Gastrocnemius medialis (tissue), 4 donors: ENCODE measurements around the gene CLCN6. TPM values are rescaled to one million over a fixed set of nuclear protein-coding genes. Genes with fewer than 3 reads are reported as not detected.

Experiments used
- ATAC-seq, 2 donors: fragments of 150-250 bp; one replicate each; pipeline ENCODE4 v1.9.1; 2016
- DNase-seq, 2 donors: peaks; one replicate each; pipeline ENCODE4 v3.0.0-alpha.2; 2019
- H3K27ac ChIP-seq, 4 donors: fragments of 200-600 bp; sonication (generic); 1 replicate in 1 of 4; 2 replicates in 3 of 4; pipeline ENCODE4 v1.5.1; 2016 to 2018; ENCODE audit warnings: mild to moderate bottlenecking in 2 of 4, moderate library complexity in 1 of 4
- H3K27me3 ChIP-seq, 3 donors: fragments of 200-600 bp; sonication (generic) in 2 of 3; 1 replicate in 1 of 3; 2 replicates in 2 of 3; pipeline versions ENCODE4 v1.5.1 to v1.6.0; 2016 to 2019; ENCODE audit warnings: mild to moderate bottlenecking in 1 of 3, moderate library complexity in 1 of 3
- H3K36me3 ChIP-seq, 2 donors: fragments of 200-600 bp; sonication (generic) in 1 of 2; one replicate each; pipeline ENCODE4 v1.5.1; 2017 to 2018
- H3K4me1 ChIP-seq, 2 donors: fragments of 200-600 bp; sonication (generic) in 1 of 2; one replicate each; pipeline ENCODE4 v1.5.1; 2016 to 2017; ENCODE audit warnings: mild to moderate bottlenecking in 2 of 2
- H3K4me3 ChIP-seq, 4 donors: fragments of 200-600 bp; sonication (generic) in 3 of 4; 1 replicate in 1 of 4; 2 replicates in 3 of 4; pipeline ENCODE4 v1.5.1; 2016 to 2019; ENCODE audit warnings: mild to moderate bottlenecking in 2 of 4
- H3K9me3 ChIP-seq, 3 donors: fragments of 200-600 bp; sonication (generic) in 2 of 3; 1 replicate in 1 of 3; 2 replicates in 2 of 3; pipeline ENCODE4 v1.5.1; 2016 to 2019
- POLR2A ChIP-seq, 2 donors: fragments of 450-650 bp; IDR thresholded peaks; one replicate each; pipeline ENCODE4 v1.6.1; 2017; ENCODE audit warnings: antibody characterized with exemption in 2 of 2, mild to moderate bottlenecking in 2 of 2, moderate library complexity in 2 of 2
- in situ Hi-C, 4 donors: fragments of 200-750 bp; cut with MboI; loops; one replicate each; pipeline versions ENCODE4 v1.15.0 to v1.8.0; 2017; ENCODE audit warnings: low sequenced_read_pairs in 4 of 4
- intact Hi-C: fragments of 100-400 bp; cut with DNase I; formaldehyde crosslinking; loops from one replicate; pipeline ENCODE4 v1.15.1; 2023; ENCODE audit warnings: low total_unique reads
- total RNA-seq, 4 donors: library from RNA; depleted of rRNA; stranded (reverse); fragments of >200 nt; gene quantifications; one replicate each; pipeline versions ENCODE4 v1.1.0 to v1.2.3, GENCODE V29; 2016
- TF ChIP-seq, protein P1 (sequence below), 5 experiments: fragments of 450-650 bp in 3 of 5; fragments of 200-600 bp in 2 of 5; sonication (generic) in 2 of 5; IDR thresholded peaks in 4 of 5; conservative IDR thresholded peaks in 1 of 5; 1 replicate in 4 of 5; 2 replicates in 1 of 5; pipeline ENCODE4 v1.5.1; 2016 to 2019; ENCODE audit warnings: antibody characterized with exemption in 5 of 5, mild to moderate bottlenecking in 3 of 5, moderate library complexity in 3 of 5

The CLCN6 gene
- total RNA-seq, 4 donors from 2014 or later, result 7.1 to 11.9 (median 9.5) TPM

DNA sequence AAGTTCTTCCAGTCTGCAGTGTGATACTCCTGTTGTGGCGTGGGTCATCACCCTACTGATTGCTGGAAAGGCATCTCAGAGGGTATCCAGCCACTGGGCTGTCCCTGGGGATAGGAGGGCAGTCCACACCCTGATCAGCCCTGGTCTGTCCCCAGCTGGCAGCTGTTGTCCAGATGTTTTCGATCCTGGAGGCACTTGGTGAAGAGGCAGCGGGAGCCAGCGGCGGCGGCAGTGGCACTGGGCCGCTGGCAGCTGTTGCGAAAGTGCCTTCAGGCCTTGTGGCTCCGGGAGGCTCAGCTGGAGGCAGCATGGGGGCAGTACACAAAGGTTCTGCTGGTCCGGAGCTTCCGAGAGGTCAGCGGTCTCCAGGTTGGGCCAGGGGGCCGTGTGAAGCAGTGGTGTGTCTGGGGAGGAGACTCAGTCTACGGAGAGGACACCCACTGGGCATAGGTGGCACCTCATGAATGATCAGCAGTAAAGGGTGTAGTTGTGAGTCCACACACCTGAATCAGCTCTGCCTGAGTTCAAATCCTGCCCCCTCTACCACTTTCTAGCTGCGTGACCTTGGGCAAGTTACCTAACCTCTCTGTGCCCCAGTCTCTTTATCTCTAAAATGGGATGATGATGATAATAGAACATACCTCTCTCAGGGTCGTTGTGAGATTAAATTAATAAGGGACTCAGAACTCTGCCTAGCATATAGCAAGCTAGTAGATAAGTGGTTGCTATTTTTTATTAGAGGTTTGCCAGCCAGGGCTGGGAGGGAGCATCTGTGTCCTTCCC, 37.9 kb upstream of the CLCN6 start:
- Histone ChIP-seq H3K27me3 (no peaks in the 10 kb centered on the region), H3K4me1 (no peaks in the 10 kb centered on the region), H3K4me3 (no peak overlapping the region), H3K27ac (no peak overlapping the region), H3K9me3 (no peaks in the 10 kb centered on the region), H3K36me3 (no peaks in the 10 kb centered on the region)
- no peak for ATAC-seq
- intact Hi-C loops (no loop called here), in situ Hi-C loops (no loop called here)
- no peak for DNase-seq
- TF ChIP-seq POLR2A (IDR thresholded peaks at IDR 0.05), result no peak
- TF ChIP-seq, protein P1, sequence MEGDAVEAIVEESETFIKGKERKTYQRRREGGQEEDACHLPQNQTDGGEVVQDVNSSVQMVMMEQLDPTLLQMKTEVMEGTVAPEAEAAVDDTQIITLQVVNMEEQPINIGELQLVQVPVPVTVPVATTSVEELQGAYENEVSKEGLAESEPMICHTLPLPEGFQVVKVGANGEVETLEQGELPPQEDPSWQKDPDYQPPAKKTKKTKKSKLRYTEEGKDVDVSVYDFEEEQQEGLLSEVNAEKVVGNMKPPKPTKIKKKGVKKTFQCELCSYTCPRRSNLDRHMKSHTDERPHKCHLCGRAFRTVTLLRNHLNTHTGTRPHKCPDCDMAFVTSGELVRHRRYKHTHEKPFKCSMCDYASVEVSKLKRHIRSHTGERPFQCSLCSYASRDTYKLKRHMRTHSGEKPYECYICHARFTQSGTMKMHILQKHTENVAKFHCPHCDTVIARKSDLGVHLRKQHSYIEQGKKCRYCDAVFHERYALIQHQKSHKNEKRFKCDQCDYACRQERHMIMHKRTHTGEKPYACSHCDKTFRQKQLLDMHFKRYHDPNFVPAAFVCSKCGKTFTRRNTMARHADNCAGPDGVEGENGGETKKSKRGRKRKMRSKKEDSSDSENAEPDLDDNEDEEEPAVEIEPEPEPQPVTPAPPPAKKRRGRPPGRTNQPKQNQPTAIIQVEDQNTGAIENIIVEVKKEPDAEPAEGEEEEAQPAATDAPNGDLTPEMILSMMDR (IDR thresholded peaks at IDR 0.05 in 4 of 5, conservative IDR thresholded peaks at IDR 0.05 in 1 of 5), result no peak

DNA sequence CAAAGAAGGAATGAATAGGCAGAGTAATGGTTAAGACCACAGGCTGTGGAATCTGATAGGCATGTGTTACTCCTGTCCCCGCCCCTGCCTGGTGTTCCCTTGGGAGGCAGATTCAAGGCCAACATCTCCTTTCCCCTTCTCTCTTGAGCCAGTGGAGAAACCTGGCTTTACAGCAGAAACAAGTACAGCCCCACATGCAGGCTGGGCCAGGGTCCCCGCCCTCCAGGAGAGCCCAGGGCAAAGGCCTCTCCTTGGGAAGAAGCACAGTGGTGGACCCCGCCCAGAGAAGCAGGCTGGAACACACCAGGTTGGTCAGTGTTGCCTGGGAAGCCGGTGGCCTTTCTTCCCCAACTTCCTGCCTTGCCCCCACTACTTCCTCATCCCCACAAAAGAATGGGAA, 37.2 kb upstream of the CLCN6 start:
- intact Hi-C loops (no loop called here), in situ Hi-C loops (no loop called here)
- Histone ChIP-seq H3K27ac (no peak overlapping the region), H3K9me3 (no peaks in the 10 kb centered on the region), H3K27me3 (no peaks in the 10 kb centered on the region), H3K4me3 (no peak overlapping the region), H3K4me1 (no peaks in the 10 kb centered on the region), H3K36me3 (no peaks in the 10 kb centered on the region)
- ATAC-seq, result no peak
- TF ChIP-seq, protein P1 (IDR thresholded peaks at IDR 0.05 in 4 of 5, conservative IDR thresholded peaks at IDR 0.05 in 1 of 5), result no peak
- TF ChIP-seq POLR2A (IDR thresholded peaks at IDR 0.05), result no peak
- DNase-seq, result no peak

DNA sequence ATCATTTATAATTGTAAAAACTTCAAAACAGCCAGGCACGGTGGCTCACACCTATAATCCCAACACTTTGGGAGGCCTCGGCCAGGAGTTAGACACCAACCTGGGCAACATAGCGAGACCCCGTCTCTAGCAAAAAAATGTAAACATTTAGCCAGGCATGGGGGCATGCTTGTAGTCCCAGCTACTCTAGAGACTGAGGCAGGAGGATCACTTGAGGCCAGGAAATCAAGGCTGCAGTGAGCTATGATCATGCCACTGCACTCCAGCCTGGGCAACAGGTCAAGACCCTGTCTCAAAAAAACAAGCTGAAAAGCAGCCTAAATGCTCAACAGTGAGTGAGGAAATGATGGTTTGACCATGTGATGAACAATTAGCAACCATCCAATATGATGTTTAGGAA, 36.7 kb upstream of the CLCN6 start:
- Histone ChIP-seq H3K4me1 (no peaks in the 10 kb centered on the region), H3K9me3 (no peaks in the 10 kb centered on the region), H3K4me3 (no peak overlapping the region), H3K27ac (no peak overlapping the region), H3K36me3 (no peaks in the 10 kb centered on the region), H3K27me3 (no peaks in the 10 kb centered on the region)
- TF ChIP-seq POLR2A (IDR thresholded peaks at IDR 0.05), result no peak
- TF ChIP-seq, protein P1 (IDR thresholded peaks at IDR 0.05 in 4 of 5, conservative IDR thresholded peaks at IDR 0.05 in 1 of 5), result no peak
- intact Hi-C loops, result no loop called here
- ATAC-seq (no peak), DNase-seq (no peak)
- in situ Hi-C loops, result no loop called here

DNA sequence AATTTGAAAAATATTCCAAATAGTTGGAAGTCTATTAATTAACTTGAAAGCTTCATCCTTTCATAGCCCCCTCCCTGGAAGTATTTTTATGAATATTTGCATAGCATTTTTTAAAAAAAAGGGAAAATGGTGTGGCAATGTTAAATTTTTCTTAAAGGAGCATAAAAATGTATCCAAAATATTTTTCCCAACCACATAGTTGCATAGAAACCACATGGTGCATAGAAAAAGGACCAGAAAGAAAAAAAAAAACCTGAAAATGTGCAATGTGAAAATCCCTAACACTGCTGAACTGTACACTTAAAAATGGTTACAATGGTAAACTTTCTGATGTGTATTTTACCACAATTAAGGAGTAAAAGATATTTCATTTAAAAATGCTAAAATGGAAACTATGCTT, 36.0 kb upstream of the CLCN6 start:
- no peaks in the 10 kb centered on the region for H3K4me1 ChIP-seq
- in situ Hi-C loops, result no loop called here
- H3K36me3 ChIP-seq, result no peaks in the 10 kb centered on the region
- H3K27me3 ChIP-seq, result no peaks in the 10 kb centered on the region
- intact Hi-C loops, result no loop called here
- H3K27ac ChIP-seq, result no peak overlapping the region
- TF ChIP-seq, protein P1 (IDR thresholded peaks at IDR 0.05 in 4 of 5, conservative IDR thresholded peaks at IDR 0.05 in 1 of 5), result no peak
- no peak for TF ChIP-seq POLR2A (IDR thresholded peaks at IDR 0.05)
- no peaks in the 10 kb centered on the region for H3K9me3 ChIP-seq
- ATAC-seq, result no peak
- no peak overlapping the region for H3K4me3 ChIP-seq
- DNase-seq, result no peak
